Upper lobe of left lung (tissue), 6 donors: ENCODE data around the gene FTSJ1. TPM values are rescaled to one million over a fixed set of nuclear protein-coding genes. Genes with fewer than 3 reads are reported as not detected.
"Not testable (repeated sequence)": the region's sequence is repeated elsewhere in the genome, so short reads cannot be mapped to it uniquely, and the experiment has no call there.

Experiments used
- ATAC-seq, 2 donors: fragments of 200-7000 bp; cut with Tn5 transposase; one replicate each; pipeline ENCODE4 v1.9.1; 2022; ENCODE audit warnings: mild to moderate bottlenecking in 2 of 2, moderate library complexity in 2 of 2; ENCODE audit not compliant: low FRiP score in 2 of 2
- DNase-seq, 2 donors: peaks; one replicate each; pipeline ENCODE4 v3.0.0-alpha.2; 2019 to 2020
- H3K27ac ChIP-seq, 4 donors: fragments of 200-600 bp; sonication (generic); one replicate each; pipeline ENCODE4 v1.5.1; 2016 to 2019
- H3K27me3 ChIP-seq, 4 donors: fragments of 200-600 bp; sonication (generic); one replicate each; pipeline ENCODE4 v1.5.1; 2017 to 2019
- H3K36me3 ChIP-seq, 4 donors: fragments of 200-600 bp; sonication (generic); one replicate each; pipeline ENCODE4 v1.5.1; 2016 to 2019
- H3K4me1 ChIP-seq, 4 donors: fragments of 200-600 bp; sonication (generic); one replicate each; pipeline ENCODE4 v1.5.1; 2018 to 2019
- H3K4me3 ChIP-seq, 4 donors: fragments of 200-600 bp; sonication (generic); one replicate each; pipeline ENCODE4 v1.5.1; 2017 to 2019; ENCODE audit warnings: mild to moderate bottlenecking in 2 of 4, moderate library complexity in 1 of 4
- H3K9me3 ChIP-seq, 4 donors: fragments of 200-600 bp; sonication (generic); one replicate each; pipeline ENCODE4 v1.5.1; 2018 to 2019
- CTCF ChIP-seq, 6 experiments: fragments of 450-650 bp in 4 of 6; fragments of 200-600 bp in 2 of 6; sonication (generic) in 2 of 6; IDR thresholded peaks; one replicate each; pipeline ENCODE4 v1.5.1; 2016 to 2019; ENCODE audit warnings: antibody characterized with exemption in 6 of 6
- EP300 ChIP-seq, 4 donors: sonication (generic); formaldehyde crosslinking; IDR thresholded peaks; one replicate each; pipeline ENCODE4 v1.5.1; 2017; ENCODE audit warnings: antibody characterized with exemption in 4 of 4, control low read depth in 2 of 4
- POLR2A ChIP-seq, 4 donors: fragments of 450-650 bp; IDR thresholded peaks; one replicate each; pipeline ENCODE4 v1.5.1; 2016 to 2017; ENCODE audit warnings: antibody characterized with exemption in 4 of 4, mild to moderate bottlenecking in 2 of 4
- POLR2AphosphoS5 ChIP-seq, 2 donors: sonication (generic); formaldehyde crosslinking; IDR thresholded peaks; one replicate each; pipeline ENCODE4 v1.5.1; 2017; ENCODE audit warnings: antibody characterized with exemption in 2 of 2
- WGBS, 2 donors: methylation state at CpG; one replicate each; pipeline ENCODE4 v1.1.5; 2017 to 2018; 5-methylcytosine and 5-hydroxymethylcytosine counted together
- total RNA-seq, 6 donors: library from RNA; depleted of rRNA in 4 of 6; stranded (reverse); fragments of >200 nt in 4 of 6; gene quantifications; one replicate each; pipeline versions ENCODE4 v1.1.0 to v1.2.1, GENCODE V29; 2016 to 2021
- donor health status: DM: no; HTN: no; CAD: no; lungs with moderate emphysema.
- donor health status: DM: no; HTN: yes; CAD: no; lungs with severe emphysema.

The FTSJ1 gene
- 10 to 100 TPM; 25.2 to 49.1 (median 42.8) TPM for total RNA-seq

GRCh38 chrX:48475774-48476577 is at the start of gene FTSJ1:
Gene FTSJ1 (plus strand): TSS chrX:48476199. CDS start chrX:48478048, 1,849 bp downstream.
- H3K9me3 ChIP-seq: no peaks in the 10 kb centered on the region
- peak within 1 kb of the TSS; percentile 49 to 90 (median 82) for H3K27ac ChIP-seq
- H3K27me3 ChIP-seq: no peaks in the 10 kb centered on the region
- peaks cover 0 to 15% (median 2%) of the 10 kb centered on the region in 4 donors for H3K4me1 ChIP-seq
- H3K36me3 ChIP-seq: peaks cover 0 to 6% (median under 1%) of the 10 kb centered on the region in 4 donors
- TF ChIP-seq CTCF (IDR thresholded peaks at IDR 0.05): no peak
- peak; percentile 63 to 81 for TF ChIP-seq POLR2AphosphoS5 (IDR thresholded peaks at IDR 0.05)
- peak in 3 of 4 donors; percentile 46 to 61 (median 54) for TF ChIP-seq POLR2A (IDR thresholded peaks at IDR 0.05)
- TF ChIP-seq EP300 (IDR thresholded peaks at IDR 0.05): no peak
- DNase-seq: peak; percentile 85 to 94
- WGBS, 2 donors: 1 to 39% methylated on average over 14 to 70 of the region's 75 CpGs
- peak; percentile 93 to 98 for ATAC-seq
- H3K4me3 ChIP-seq: peak within 1 kb of the TSS; percentile 27 to 79 (median 68)

GRCh38 chrX:48427027-48427716 is 48.8 kb upstream of the FTSJ1 start:
- H3K27ac ChIP-seq, ATAC-seq, H3K4me1 ChIP-seq, H3K4me3 ChIP-seq, H3K9me3 ChIP-seq, DNase-seq, H3K36me3 ChIP-seq, H3K27me3 ChIP-seq: not testable (repeated sequence)
- no CpG with 5 or more reads among the region's 12 CpGs for WGBS, 2 donors

GRCh38 chrX:48429606-48430005 is 46.4 kb upstream of the FTSJ1 start:
- not testable (repeated sequence) for H3K4me1 ChIP-seq, H3K4me3 ChIP-seq, DNase-seq, H3K27me3 ChIP-seq, H3K27ac ChIP-seq, ATAC-seq, H3K36me3 ChIP-seq
- 52 to 65% methylated on average over 5 of the region's 5 CpGs for WGBS, 2 donors
- peaks cover 0 to 13% (median 0%) of the 10 kb centered on the region in 4 donors for H3K9me3 ChIP-seq

- not testable (repeated sequence) for DNase-seq, H3K36me3 ChIP-seq, H3K27me3 ChIP-seq, H3K4me1 ChIP-seq, ATAC-seq, H3K27ac ChIP-seq, H3K4me3 ChIP-seq
- peaks cover 0 to 17% (median 0%) of the 10 kb centered on the region in 4 donors for H3K9me3 ChIP-seq
- WGBS, 2 donors: 49 to 58% methylated on average over 4 of the region's 4 CpGs
These were observed 45.8 kb upstream of the FTSJ1 start for GRCh38 chrX:48430166-48430565.

- H3K27ac ChIP-seq, H3K27me3 ChIP-seq, DNase-seq, H3K4me1 ChIP-seq, ATAC-seq, H3K36me3 ChIP-seq, H3K4me3 ChIP-seq: not testable (repeated sequence)
- WGBS, 2 donors: 60 to 85% methylated on average over 1 to 13 of the region's 13 CpGs
- peaks cover 0 to 17% (median 0%) of the 10 kb centered on the region in 4 donors for H3K9me3 ChIP-seq
These were observed 42.3 kb upstream of the FTSJ1 start for GRCh38 chrX:48433713-48434112.

GRCh38 chrX:48447201-48447600 is 28.8 kb upstream of the FTSJ1 start:
- not testable (repeated sequence) for DNase-seq, H3K27me3 ChIP-seq, H3K27ac ChIP-seq, ATAC-seq, H3K4me3 ChIP-seq, H3K36me3 ChIP-seq, H3K9me3 ChIP-seq, H3K4me1 ChIP-seq
- 88 to 89% methylated on average over 6 of the region's 6 CpGs for WGBS, 2 donors

- no peak overlapping the region for H3K27ac ChIP-seq
- no peaks in the 10 kb centered on the region for H3K27me3 ChIP-seq
- DNase-seq: no peak
- no peaks in the 10 kb centered on the region for H3K4me1 ChIP-seq
- TF ChIP-seq POLR2A (IDR thresholded peaks at IDR 0.05) (no peak), POLR2AphosphoS5 (IDR thresholded peaks at IDR 0.05) (no peak), EP300 (IDR thresholded peaks at IDR 0.05) (no peak), CTCF (IDR thresholded peaks at IDR 0.05) (no peak)
- no peaks in the 10 kb centered on the region for H3K9me3 ChIP-seq
- ATAC-seq: no peak
- H3K4me3 ChIP-seq: no peak overlapping the region
- no peaks in the 10 kb centered on the region for H3K36me3 ChIP-seq
These were observed 25.9 kb upstream of the FTSJ1 start for GRCh38 chrX:48450076-48450475.
